GM18519 (cell line): ENCODE results near the gene OR6C76.
"Not testable (repeated sequence)": the region's sequence is repeated elsewhere in the genome, so short reads cannot be mapped to it uniquely, and the experiment has no call there.

Source experiments
- ATAC-seq: cut with Tn5 transposase; IDR thresholded peaks from one replicate; pipeline ENCODE4 v1.9.1; 2021; ENCODE audit warnings: mild to moderate bottlenecking, moderate library complexity; ENCODE audit not compliant: unreplicated experiment, low FRiP score

OR6C76 gene

GRCh38 chr12:55425954-55426353 is at the start of gene OR6C76:
Gene OR6C76, plus strand, starts transcription at chr12:55426254. Its CDS starts 0 bp downstream, at chr12:55426254.
- no peak for ATAC-seq

- ATAC-seq, result no peak
These were observed 40.2 kb upstream of the OR6C76 start for GRCh38 chr12:55385891-55386290.

GRCh38 chr12:55392032-55392795 is 33.8 kb upstream of the OR6C76 start:
- ATAC-seq, result no peak

- no peak for ATAC-seq
These were observed 29.7 kb upstream of the OR6C76 start for GRCh38 chr12:55396326-55396725.

GRCh38 chr12:55400229-55400628 is 25.8 kb upstream of the OR6C76 start, which contains the start of gene OR6C65:
Gene OR6C65, plus strand, starts transcription at chr12:55400529. Its CDS starts 0 bp downstream, at chr12:55400529.
- ATAC-seq, result no peak

- ATAC-seq, result no peak
These were observed 18.2 kb upstream of the OR6C76 start for GRCh38 chr12:55407866-55408265.

- ATAC-seq, result not testable (repeated sequence)
These were observed 16.9 kb upstream of the OR6C76 start for GRCh38 chr12:55409133-55409532.

- not testable (repeated sequence) for ATAC-seq
These were observed 13.9 kb upstream of the OR6C76 start for GRCh38 chr12:55412138-55412537.

- not testable (repeated sequence) for ATAC-seq
These were observed 12.3 kb upstream of the OR6C76 start for GRCh38 chr12:55413498-55414388.

- ATAC-seq, result not testable (repeated sequence)
These were observed 11.6 kb upstream of the OR6C76 start for GRCh38 chr12:55414396-55414823.

- ATAC-seq, result not testable (repeated sequence)
These were observed 11.2 kb upstream of the OR6C76 start for GRCh38 chr12:55414889-55415288.

- no peak for ATAC-seq
These were observed 9.1 kb upstream of the OR6C76 start for GRCh38 chr12:55416961-55417360.

- no peak for ATAC-seq
These were observed 5.6 kb upstream of the OR6C76 start for GRCh38 chr12:55420307-55420962.

- no peak for ATAC-seq
These were observed 2.5 kb downstream of the OR6C76 start for GRCh38 chr12:55428331-55429243.

GRCh38 chr12:55441233-55441632 is 15.2 kb downstream of the OR6C76 start:
- ATAC-seq, result not testable (repeated sequence)

- no peak for ATAC-seq
These were observed 17.7 kb downstream of the OR6C76 start, which contains the start of gene OR6C2 for GRCh38 chr12:55443776-55444175. Gene OR6C2, plus strand, starts transcription at chr12:55444076. Its CDS starts 8,138 bp downstream, at chr12:55452214.

- ATAC-seq, result no peak
These were observed 19.3 kb downstream of the OR6C76 start for GRCh38 chr12:55445357-55445756.

- ATAC-seq, result no peak
These were observed 20.3 kb downstream of the OR6C76 start for GRCh38 chr12:55446326-55446725.

GRCh38 chr12:55448825-55449224 is 22.8 kb downstream of the OR6C76 start:
- no peak for ATAC-seq

GRCh38 chr12:55464926-55465325 is 38.9 kb downstream of the OR6C76 start:
- ATAC-seq, result not testable (repeated sequence)
